ENCODE measurements around the gene CKAP4. TPM values are rescaled to one million over a fixed set of nuclear protein-coding genes. Genes with fewer than 3 reads are reported as not detected.

Gene CKAP4
- total and polyA plus RNA-seq, 8 donors: 13.7 to 98.7 (median 39.1) TPM

DNA sequence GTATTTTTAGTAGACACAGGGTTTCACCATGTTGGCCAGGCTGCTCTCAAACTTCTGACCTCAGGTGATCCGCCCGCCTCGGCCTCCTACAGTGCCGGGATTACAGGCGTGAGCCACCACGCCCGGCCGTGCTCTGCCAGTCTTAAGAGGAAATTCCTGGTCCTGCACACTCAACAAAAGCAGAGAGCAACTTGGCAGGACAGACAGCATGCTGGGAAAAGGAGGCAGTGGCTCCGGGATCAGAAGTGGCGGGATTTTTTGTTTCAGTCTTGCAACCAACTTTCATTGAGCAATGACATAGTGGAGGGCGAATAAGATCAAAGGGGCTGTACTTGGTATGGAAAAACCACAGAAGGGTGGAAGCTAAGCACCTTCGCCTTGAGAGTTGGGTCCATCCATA is 2.1 kb downstream of the CKAP4 start:
- peak overlapping the region; percentile 89 to 99 (median 99) for H3K27ac ChIP-seq
- intact Hi-C loops (cut with DNase I; ENCODE audit: low total_unique reads): no loop called here
- DNase-seq: peak; percentile 73 to 76
- no peaks in the 10 kb centered on the region for H3K27me3 ChIP-seq
- H3K9me3 ChIP-seq: no peaks in the 10 kb centered on the region
- H3K4me1 ChIP-seq: peaks cover 32 to 78% (median 58%) of the 10 kb centered on the region in 4 donors
- 17 to 54% (median 25%) methylated on average over 12 of the region's 12 CpGs for WGBS, 5 donors
- TF ChIP-seq EP300 (IDR thresholded peaks at IDR 0.05): no peak
- TF ChIP-seq POLR2AphosphoS5 (IDR thresholded peaks at IDR 0.05): peak; percentile 57 to 81 (median 74)
- TF ChIP-seq, protein P1, sequence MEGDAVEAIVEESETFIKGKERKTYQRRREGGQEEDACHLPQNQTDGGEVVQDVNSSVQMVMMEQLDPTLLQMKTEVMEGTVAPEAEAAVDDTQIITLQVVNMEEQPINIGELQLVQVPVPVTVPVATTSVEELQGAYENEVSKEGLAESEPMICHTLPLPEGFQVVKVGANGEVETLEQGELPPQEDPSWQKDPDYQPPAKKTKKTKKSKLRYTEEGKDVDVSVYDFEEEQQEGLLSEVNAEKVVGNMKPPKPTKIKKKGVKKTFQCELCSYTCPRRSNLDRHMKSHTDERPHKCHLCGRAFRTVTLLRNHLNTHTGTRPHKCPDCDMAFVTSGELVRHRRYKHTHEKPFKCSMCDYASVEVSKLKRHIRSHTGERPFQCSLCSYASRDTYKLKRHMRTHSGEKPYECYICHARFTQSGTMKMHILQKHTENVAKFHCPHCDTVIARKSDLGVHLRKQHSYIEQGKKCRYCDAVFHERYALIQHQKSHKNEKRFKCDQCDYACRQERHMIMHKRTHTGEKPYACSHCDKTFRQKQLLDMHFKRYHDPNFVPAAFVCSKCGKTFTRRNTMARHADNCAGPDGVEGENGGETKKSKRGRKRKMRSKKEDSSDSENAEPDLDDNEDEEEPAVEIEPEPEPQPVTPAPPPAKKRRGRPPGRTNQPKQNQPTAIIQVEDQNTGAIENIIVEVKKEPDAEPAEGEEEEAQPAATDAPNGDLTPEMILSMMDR (IDR thresholded peaks at IDR 0.05): no peak
- no peak for TF ChIP-seq POLR2A (IDR thresholded peaks at IDR 0.05)
- peaks cover 0 to 31% (median 12%) of the 10 kb centered on the region in 4 donors for H3K36me3 ChIP-seq
- peak overlapping the region; percentile 74 to 91 (median 88) for H3K4me3 ChIP-seq

DNA sequence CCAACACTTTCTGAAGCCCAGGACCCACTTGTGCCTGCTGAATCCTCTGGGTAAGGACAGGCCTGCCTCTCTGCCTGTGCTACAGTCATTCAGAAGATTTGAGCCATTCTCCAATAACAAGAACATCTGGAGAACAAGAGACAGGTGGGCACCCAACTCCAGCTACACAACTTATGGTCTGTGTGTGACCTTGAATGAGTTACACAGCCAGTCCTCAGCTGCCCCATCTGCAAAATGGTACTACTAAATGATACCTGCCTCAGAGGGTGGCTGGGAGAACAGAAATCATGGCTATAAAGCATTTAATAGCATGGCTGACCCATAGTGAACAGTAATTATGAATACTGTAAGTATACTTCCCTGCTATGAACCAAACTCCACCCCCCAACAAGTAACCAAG is 4.2 kb downstream of the CKAP4 start:
- no peak for TF ChIP-seq EP300 (IDR thresholded peaks at IDR 0.05)
- TF ChIP-seq POLR2A (IDR thresholded peaks at IDR 0.05): no peak
- TF ChIP-seq, protein P1 (IDR thresholded peaks at IDR 0.05): no peak
- TF ChIP-seq POLR2AphosphoS5 (IDR thresholded peaks at IDR 0.05): no peak
- peaks cover 24 to 67% (median 48%) of the 10 kb centered on the region in 4 donors for H3K4me1 ChIP-seq
- peaks cover 15 to 52% (median 31%) of the 10 kb centered on the region in 4 donors for H3K36me3 ChIP-seq
- intact Hi-C loops (cut with DNase I; ENCODE audit: low total_unique reads): no loop called here
- DNase-seq: no peak
- no peaks in the 10 kb centered on the region for H3K9me3 ChIP-seq
- no peak overlapping the region for H3K4me3 ChIP-seq
- no peaks in the 10 kb centered on the region for H3K27me3 ChIP-seq
- H3K27ac ChIP-seq: peak overlapping the region in 2 of 5 donors; percentile 6 to 36

DNA sequence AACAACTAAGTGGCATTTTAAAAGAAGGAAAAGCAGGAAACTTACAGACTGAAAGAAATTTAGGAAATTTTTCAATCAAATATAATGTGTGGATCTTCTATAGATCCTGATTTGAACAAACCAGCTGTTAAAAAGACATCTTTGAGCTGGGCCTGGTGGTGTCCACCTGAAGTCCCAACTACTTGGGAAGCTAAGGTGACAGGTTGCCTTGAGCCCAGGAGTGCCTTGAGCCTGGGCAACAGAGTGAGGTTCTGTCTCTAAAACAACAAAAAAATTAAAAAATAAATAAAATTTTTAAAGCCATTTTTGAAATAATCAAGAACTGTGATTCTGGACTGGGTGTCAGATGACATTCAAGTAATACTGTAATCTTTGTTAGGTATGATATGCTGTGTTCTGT is 7.0 kb downstream of the CKAP4 start:
- Histone ChIP-seq H3K36me3 (peaks cover 21 to 66% (median 43%) of the 10 kb centered on the region in 4 donors), H3K4me1 (peaks cover 15 to 60% (median 33%) of the 10 kb centered on the region in 4 donors), H3K9me3 (no peaks in the 10 kb centered on the region), H3K27me3 (no peaks in the 10 kb centered on the region), H3K27ac (no peak overlapping the region), H3K4me3 (no peak overlapping the region)
- no peak for TF ChIP-seq POLR2AphosphoS5 (IDR thresholded peaks at IDR 0.05)
- DNase-seq: no peak
- intact Hi-C loops (cut with DNase I; ENCODE audit: low total_unique reads): no loop called here

- no peak for TF ChIP-seq POLR2A (IDR thresholded peaks at IDR 0.05)
- TF ChIP-seq, protein P1 (IDR thresholded peaks at IDR 0.05): no peak
- no peak for TF ChIP-seq EP300 (IDR thresholded peaks at IDR 0.05)
- Histone ChIP-seq H3K27me3 (no peaks in the 10 kb centered on the region), H3K4me3 (no peak overlapping the region), H3K36me3 (peaks cover 21 to 66% (median 44%) of the 10 kb centered on the region in 4 donors), H3K4me1 (peaks cover 7 to 51% (median 25%) of the 10 kb centered on the region in 4 donors), H3K27ac (no peak overlapping the region), H3K9me3 (no peaks in the 10 kb centered on the region)
- WGBS, 5 donors: 89 to 96% (median 94%) methylated on average over 12 of the region's 12 CpGs
- intact Hi-C loops (cut with DNase I; ENCODE audit: low total_unique reads): no loop called here
- DNase-seq: no peak
These were observed 7.9 kb downstream of the CKAP4 start for GRCh38 chr12:106239951-106240335.

GRCh38 chr12:106239241-106239950 is 8.4 kb downstream of the CKAP4 start:
- Histone ChIP-seq H3K36me3 (peaks cover 21 to 64% (median 44%) of the 10 kb centered on the region in 4 donors), H3K4me1 (peaks cover 1 to 46% (median 19%) of the 10 kb centered on the region in 4 donors), H3K9me3 (no peaks in the 10 kb centered on the region), H3K4me3 (no peak overlapping the region), H3K27me3 (no peaks in the 10 kb centered on the region), H3K27ac (no peak overlapping the region)
- WGBS, 5 donors: 85 to 92% (median 86%) methylated on average over 35 to 37 of the region's 37 CpGs
- DNase-seq: no peak
- intact Hi-C loops (cut with DNase I; ENCODE audit: low total_unique reads): no loop called here
- no peak for TF ChIP-seq EP300 (IDR thresholded peaks at IDR 0.05)
- TF ChIP-seq, protein P1 (IDR thresholded peaks at IDR 0.05): no peak
- TF ChIP-seq POLR2A (IDR thresholded peaks at IDR 0.05): no peak
- no peak for TF ChIP-seq POLR2AphosphoS5 (IDR thresholded peaks at IDR 0.05)

All from stomach (tissue), 9 donors.